ENCODE measurements around the gene HRG.

The HRG gene

GRCh38 chr3:186638259-186638658 is 27.6 kb upstream of the HRG start:
- no peak for DNase-seq (ENCODE audit: low read depth in 2 of 2)

GRCh38 chr3:186639778-186640472 is 25.9 kb upstream of the HRG start, which contains the start of gene FETUB:
Gene FETUB, plus strand, starts transcription at chr3:186640399. Its CDS starts 62 bp downstream, at chr3:186640461.
- DNase-seq (ENCODE audit: low read depth in 2 of 2) = no peak

GRCh38 chr3:186640473-186640818 is 25.4 kb upstream of the HRG start:
- DNase-seq (ENCODE audit: low read depth in 2 of 2) = no peak

- no peak for DNase-seq (ENCODE audit: low read depth in 2 of 2)
Observed at GRCh38 chr3:186640929-186641328, 24.9 kb upstream of the HRG start.

- DNase-seq (ENCODE audit: low read depth in 2 of 2) = no peak
Observed at GRCh38 chr3:186642014-186642413, 23.8 kb upstream of the HRG start.

- no peak for DNase-seq (ENCODE audit: low read depth in 2 of 2)
Observed at GRCh38 chr3:186643493-186643892, 22.3 kb upstream of the HRG start.

GRCh38 chr3:186644683-186645082 is 21.1 kb upstream of the HRG start:
- DNase-seq (ENCODE audit: low read depth in 2 of 2) = no peak

- no peak for DNase-seq (ENCODE audit: low read depth in 2 of 2)
Observed at GRCh38 chr3:186646106-186646505, 19.7 kb upstream of the HRG start.

GRCh38 chr3:186646841-186647240 is 19.0 kb upstream of the HRG start:
- DNase-seq (ENCODE audit: low read depth in 2 of 2) = no peak

- no peak for DNase-seq (ENCODE audit: low read depth in 2 of 2)
Observed at GRCh38 chr3:186648851-186649250, 17.0 kb upstream of the HRG start.

- no peak for DNase-seq (ENCODE audit: low read depth in 2 of 2)
Observed at GRCh38 chr3:186651678-186652215, 14.1 kb upstream of the HRG start.

- DNase-seq (ENCODE audit: low read depth in 2 of 2) = no peak
Observed at GRCh38 chr3:186653080-186653707, 12.6 kb upstream of the HRG start.

- DNase-seq (ENCODE audit: low read depth in 2 of 2) = no peak
Observed at GRCh38 chr3:186653984-186654383, 11.8 kb upstream of the HRG start.

- DNase-seq (ENCODE audit: low read depth in 2 of 2) = no peak
Observed at GRCh38 chr3:186663361-186664118, 2.3 kb upstream of the HRG start.

GRCh38 chr3:186664119-186664495 is 1.7 kb upstream of the HRG start:
- no peak for DNase-seq (ENCODE audit: low read depth in 2 of 2)

GRCh38 chr3:186664506-186664905 is 1.3 kb upstream of the HRG start:
- no peak for DNase-seq (ENCODE audit: low read depth in 2 of 2)

- no peak for DNase-seq (ENCODE audit: low read depth in 2 of 2)
Observed at GRCh38 chr3:186668426-186668825, 2.6 kb downstream of the HRG start.

GRCh38 chr3:186669378-186670084 is 3.7 kb downstream of the HRG start:
- DNase-seq (ENCODE audit: low read depth in 2 of 2) = no peak

GRCh38 chr3:186670155-186670554 is 4.3 kb downstream of the HRG start:
- no peak for DNase-seq (ENCODE audit: low read depth in 2 of 2)

- DNase-seq (ENCODE audit: low read depth in 2 of 2) = no peak
Observed at GRCh38 chr3:186671051-186671450, 5.2 kb downstream of the HRG start.

- no peak for DNase-seq (ENCODE audit: low read depth in 2 of 2)
Observed at GRCh38 chr3:186678604-186679003, 12.8 kb downstream of the HRG start.

- DNase-seq (ENCODE audit: low read depth in 2 of 2) = no peak
Observed at GRCh38 chr3:186679151-186679550, 13.3 kb downstream of the HRG start.

Measured in stimulated activated CD8-positive, alpha-beta memory T cell treated with anti-CD3 and anti-CD28 coated beads, Interleukin-15, amount 100 ng/mL, for 4 hours (primary cell).